Bronchial epithelial cell (primary cell): ENCODE measurements around the gene SMCO3. TPM values are rescaled to one million over a fixed set of nuclear protein-coding genes. Genes with fewer than 3 reads are reported as not detected.

Source experiments
- DNase-seq: peaks from one replicate; pipeline ENCODE4 v3.0.0-alpha.2; 2010; ENCODE audit warnings: low read depth
- FAIRE-seq: peaks from 2 replicates; lab custom pipeline; 2011; peaks lifted over from hg19 to GRCh38; lab: Jason Lieb, UNC
- H3K27me3 ChIP-seq: 2 replicates; pipeline ENCODE4 v1.5.1; 2011; ENCODE audit warnings: low read length; ENCODE audit not compliant: control insufficient read depth, insufficient read depth
- H3K36me3 ChIP-seq: 2 replicates; pipeline ENCODE4 v1.5.1; 2011; ENCODE audit warnings: low read length; ENCODE audit not compliant: control insufficient read depth, insufficient read depth
- H3K4me3 ChIP-seq: 2 replicates; pipeline ENCODE4 v1.5.1; 2011; ENCODE audit warnings: mild to moderate bottlenecking, low read depth, low read length, control low read depth
- CTCF ChIP-seq: IDR thresholded peaks from 2 replicates; pipeline ENCODE4 v1.5.1; 2011; ENCODE audit warnings: mild to moderate bottlenecking, moderate library complexity, low read length, control low read depth, inconsistent platforms; ENCODE audit not compliant: insufficient read depth, severe bottlenecking
- total RNA-seq: library from RNA; depleted of rRNA; stranded (reverse); fragments of >200 nt; gene quantifications from 2 replicates; pipeline ENCODE4 v1.2.1, GENCODE V29; 2014

The SMCO3 gene
- total RNA-seq, 1 donor from 2014 or later, result not detected

GRCh38 chr12:14770496-14771461 lies 43.2 kb downstream of the SMCO3 start:
- FAIRE-seq, result no peak
- DNase-seq, result peak; percentile 92
- no peak for TF ChIP-seq CTCF
- Histone ChIP-seq H3K4me3 (peak overlapping the region; percentile 95), H3K36me3 (no peaks in the 10 kb centered on the region), H3K27me3 (no peaks in the 10 kb centered on the region)

- Histone ChIP-seq H3K36me3 (no peaks in the 10 kb centered on the region), H3K4me3 (peak overlapping the region; percentile 95), H3K27me3 (no peaks in the 10 kb centered on the region)
- no peak for FAIRE-seq
- DNase-seq, result peak; percentile 73
- peak; percentile 88 for TF ChIP-seq CTCF
Measured at GRCh38 chr12:14769969-14770495, 44.0 kb downstream of the SMCO3 start.

GRCh38 chr12:14769466-14769968 lies 44.5 kb downstream of the SMCO3 start:
- TF ChIP-seq CTCF, result no peak
- no peak for DNase-seq
- H3K27me3 ChIP-seq, result no peaks in the 10 kb centered on the region
- peak overlapping the region; percentile 95 for H3K4me3 ChIP-seq
- no peaks in the 10 kb centered on the region for H3K36me3 ChIP-seq
- no peak for FAIRE-seq

- FAIRE-seq (no peak), DNase-seq (peak; percentile 66)
- Histone ChIP-seq H3K27me3 (no peaks in the 10 kb centered on the region), H3K4me3 (peak overlapping the region; percentile 95), H3K36me3 (no peaks in the 10 kb centered on the region)
- TF ChIP-seq CTCF, result no peak
Measured at GRCh38 chr12:14768823-14769405, 45.1 kb downstream of the SMCO3 start.

- DNase-seq (no peak), FAIRE-seq (no peak)
- no peak overlapping the region for H3K4me3 ChIP-seq
- H3K36me3 ChIP-seq, result no peaks in the 10 kb centered on the region
- TF ChIP-seq CTCF, result no peak
- H3K27me3 ChIP-seq, result no peaks in the 10 kb centered on the region
Measured at GRCh38 chr12:14767617-14768016, 46.4 kb downstream of the SMCO3 start.
